NCI-H1930 (cell line): Measurements from ENCODE around the gene DDTL.

Source experiments
- DNase-seq, 2 experiments: peaks; one replicate each; lab custom pipeline; 2025; lab: John Stamatoyannopoulos, UW

DDTL gene

DNA sequence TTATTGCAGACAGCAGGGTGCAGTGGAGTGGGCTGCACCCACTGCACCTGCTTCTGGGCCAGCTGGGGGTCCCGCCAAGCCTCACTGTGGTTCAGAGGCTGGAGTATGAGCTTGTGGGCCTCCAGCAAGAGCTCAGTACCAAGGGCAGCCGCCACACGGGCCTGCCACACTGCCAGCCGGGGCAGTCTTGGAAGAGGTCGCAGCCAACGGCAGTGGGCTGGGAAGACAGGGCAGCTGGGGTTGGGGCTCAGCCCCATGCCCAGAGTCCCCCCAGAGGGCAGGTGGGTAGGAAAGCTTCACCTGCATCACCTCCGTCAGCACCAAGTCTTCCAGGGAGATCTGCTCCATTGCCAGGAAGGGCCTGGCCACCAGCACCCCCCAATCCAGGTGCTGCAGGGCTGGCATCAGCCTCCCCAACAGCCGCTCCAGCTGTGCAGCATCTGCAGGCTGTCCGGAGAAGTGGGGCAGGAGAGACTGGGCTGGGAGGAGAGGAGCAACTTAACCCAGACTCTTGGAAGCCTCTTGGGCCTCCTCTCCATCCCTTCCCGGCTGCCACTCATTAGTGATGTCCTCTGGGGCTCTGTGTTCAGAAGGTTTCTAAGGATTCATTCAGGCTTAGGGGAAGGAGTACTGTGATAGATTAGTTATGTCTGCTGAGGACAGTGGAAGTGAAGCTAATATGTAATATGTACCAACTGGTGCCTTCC lies 39.7 kb downstream of the DDTL start:
- DNase-seq, result no peak

DNA sequence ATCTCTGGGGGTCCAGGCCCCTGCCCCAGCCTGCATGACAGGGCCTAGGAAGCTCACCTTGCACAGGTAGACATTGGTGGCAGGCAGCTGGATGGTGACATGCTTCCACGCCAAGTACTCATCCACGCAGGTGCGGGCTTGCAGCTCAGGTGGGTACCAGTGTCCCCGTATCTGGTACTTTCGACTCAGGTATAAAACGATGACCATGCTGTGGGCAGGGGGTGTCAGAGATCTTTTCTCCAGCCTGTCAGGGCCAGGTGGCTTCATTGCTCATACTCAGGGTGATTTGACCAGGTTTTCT lies 40.2 kb downstream of the DDTL start:
- DNase-seq, result no peak

DNA sequence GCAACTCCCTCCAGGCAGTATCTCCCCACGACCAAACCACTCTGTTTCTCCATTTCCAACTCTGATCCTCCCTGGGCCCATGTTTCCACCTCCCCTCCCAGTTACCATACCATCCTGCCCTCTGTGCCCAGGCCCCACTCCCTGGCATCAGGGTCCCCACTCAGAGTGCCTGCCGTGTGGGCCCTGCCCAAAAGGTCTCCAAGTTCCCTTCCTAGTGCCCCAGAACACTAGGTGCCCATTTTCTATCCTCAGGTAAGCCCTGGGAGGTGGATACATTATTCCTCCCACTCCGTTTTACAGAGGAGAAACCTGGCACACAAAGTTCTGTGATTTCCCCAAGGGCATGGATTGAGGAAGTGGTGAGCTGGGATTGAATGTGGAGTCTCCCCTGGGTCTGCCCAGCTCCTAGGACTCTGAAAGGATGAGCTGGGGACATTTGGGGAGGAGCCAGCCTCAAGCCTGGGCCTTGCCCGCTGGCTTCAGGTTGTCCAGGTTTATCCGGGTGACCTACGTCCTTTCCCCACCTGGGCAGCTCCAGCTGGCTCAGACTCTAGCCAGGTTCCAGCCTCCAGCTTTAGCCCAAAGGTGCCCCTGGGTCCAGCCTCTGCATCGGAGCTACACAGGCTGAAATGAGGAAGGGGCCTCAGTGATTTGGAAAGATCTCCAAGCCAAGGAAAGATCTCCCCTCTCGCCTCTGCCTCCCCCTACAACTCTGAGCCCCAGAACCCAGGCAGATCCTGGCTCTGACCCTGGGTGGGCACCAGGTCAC lies 40.7 kb downstream of the DDTL start:
- no peak for DNase-seq

DNA sequence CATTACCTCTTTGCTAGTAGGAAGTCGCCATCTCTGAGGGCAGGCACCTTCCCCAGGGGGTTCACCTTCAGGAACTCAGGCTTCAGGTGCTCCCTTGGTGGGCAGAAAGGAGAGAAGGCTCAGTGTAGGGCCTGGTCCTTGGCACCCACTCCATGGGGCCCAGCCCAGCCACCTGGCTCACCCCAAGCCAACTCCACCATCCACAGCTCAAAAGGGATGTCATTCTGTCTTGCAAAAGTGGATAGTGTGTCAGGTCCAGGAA lies 41.3 kb downstream of the DDTL start:
- no peak for DNase-seq

DNA sequence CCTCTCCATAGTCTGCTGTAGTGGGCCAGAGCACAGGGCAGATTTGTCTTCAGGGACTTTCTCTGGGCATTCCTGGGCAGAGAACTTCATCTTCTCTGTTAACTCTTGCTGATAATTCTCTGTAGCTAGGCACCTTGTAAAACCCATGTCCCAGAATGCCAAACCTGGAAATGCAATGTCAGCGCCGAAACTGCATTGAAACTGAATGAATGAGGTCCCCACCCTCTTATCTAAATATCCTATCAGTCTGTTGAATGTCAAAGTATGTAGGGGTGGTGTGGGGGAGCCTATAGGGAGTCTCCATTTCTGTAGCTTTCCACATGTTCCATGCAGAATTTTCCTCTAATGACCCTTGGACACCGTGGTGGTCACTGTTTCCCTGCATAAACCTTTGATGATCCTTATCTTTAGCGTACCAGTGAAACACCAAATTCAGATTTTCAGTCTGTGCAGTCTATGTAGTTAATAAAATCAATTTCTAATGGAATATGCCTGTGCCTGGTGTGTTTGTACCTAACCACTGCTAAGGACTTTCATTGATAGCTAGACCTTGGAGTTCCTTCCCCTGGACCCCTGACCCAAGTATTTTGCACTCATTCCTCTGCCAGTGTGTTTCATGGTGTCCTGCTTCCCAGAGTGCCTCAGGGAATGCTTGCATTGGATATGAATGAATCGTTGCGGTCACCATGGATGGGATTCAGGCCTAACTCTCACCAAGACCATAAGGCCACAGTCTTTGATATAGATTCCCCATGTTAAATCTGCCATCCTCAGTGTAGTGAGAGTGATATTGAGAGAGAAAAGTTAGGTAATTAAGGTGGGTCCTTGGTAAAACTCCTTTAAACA lies 41.9 kb downstream of the DDTL start:
- DNase-seq, result no peak

DNA sequence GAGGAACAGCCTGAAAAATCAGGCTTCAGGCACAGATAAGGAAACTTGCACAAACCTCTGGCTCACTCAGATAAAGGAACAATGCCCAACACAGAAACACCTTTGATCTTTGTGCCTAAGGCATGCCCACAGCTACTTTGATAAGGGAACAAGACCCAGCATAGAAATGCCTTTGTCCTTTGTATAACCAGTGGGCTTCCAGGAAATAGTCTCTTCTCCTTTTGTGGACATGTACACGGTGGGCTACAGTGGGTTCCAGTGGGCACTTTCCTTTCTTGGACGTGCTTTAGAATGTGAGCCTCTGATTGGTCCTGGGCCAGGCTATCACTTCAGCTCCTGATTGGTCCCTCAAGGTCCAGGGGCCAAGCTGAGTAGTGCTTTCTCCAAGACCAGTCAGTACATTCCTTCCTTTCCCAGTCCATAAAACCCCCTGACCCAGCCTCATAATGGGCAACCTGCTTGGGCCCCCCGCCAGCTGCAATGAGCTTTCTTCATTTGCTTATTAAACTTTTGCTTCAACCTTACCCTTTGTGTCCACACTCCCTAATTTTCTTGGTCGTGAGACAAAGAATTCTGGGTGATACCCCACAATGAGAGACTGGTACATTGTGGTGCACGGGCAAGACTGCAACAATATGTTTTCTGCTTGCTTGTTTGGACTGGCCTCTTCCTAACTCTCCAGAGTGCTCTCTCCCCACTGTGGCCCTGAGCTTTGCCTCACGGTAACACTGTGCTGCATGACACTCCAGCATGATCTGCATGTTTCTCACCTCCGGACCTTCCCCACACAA lies 42.7 kb downstream of the DDTL start:
- no peak for DNase-seq

DNA sequence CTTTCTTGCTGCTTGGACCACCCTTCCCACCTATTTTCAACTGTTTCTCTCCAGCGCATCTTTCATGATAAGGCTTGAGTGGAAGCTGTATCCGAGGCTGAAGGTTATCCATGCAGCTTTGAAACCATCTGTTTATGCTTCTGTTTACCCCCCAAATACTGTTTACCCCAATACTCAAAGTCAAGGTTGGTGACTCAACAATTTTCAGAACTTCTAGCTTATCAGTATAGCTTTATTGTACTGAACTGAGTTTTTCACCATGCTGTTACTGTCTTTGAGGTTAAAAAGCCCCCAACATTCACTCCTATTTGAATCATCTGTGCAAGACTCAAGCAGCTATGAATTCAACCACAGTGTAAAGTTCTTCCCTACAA lies 43.3 kb downstream of the DDTL start:
- DNase-seq, result no peak

DNA sequence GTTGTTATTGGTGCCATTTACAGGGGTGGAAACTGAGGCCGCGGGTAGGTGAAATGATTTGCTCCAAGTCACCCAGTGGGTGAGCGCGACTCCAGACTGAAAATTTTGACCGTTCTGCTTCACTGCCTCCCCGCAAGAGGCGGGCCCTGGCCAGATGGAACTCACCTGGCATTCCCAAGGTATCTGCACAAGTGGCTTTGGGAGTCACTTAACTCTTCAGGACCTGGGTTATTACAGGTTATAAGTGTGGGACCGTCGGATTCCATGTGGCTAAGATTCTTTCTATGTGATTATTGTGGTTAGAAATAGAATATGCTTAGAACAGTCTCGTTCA lies 45.0 kb downstream of the DDTL start:
- no peak for DNase-seq

DNA sequence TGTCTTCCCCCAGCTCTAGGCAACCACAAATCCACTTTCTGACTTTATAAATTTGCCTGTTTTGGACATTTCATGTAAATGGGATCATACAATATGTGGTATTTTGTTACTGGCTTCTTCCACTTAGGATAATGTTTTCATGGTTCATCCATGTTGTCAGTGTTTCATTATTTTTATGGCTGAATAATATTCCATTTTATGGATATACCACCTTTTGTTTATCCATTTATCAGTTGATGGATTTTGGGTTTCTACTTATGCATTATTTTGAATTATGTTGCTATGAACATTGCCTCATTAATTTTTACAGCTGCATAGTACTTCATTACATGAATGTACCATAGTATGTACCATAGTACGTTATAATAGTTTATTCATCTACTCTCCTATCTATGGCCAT lies 49.5 kb downstream of the DDTL start:
- DNase-seq, result no peak

DNA sequence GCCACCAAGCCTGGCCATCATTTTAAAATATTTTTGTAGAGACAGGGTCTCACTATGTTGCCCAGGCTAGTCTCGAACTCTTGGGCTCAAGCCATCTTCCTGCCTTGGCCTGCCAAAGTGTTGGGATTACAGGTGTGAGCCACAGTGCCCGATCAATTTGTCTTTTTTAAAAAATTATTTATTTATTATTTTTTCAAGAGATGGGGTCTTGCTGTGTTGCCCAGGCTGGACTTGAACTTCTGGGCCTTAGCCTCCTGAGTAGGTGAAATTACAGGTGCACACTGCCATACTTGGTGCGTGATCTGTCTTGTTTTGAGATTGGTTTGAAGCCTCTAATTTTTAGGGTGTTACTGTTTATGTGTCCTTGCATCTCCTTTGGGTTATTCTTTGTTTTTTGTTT lies 54.6 kb downstream of the DDTL start:
- no peak for DNase-seq
